HG03135 (cell line): Measurements from ENCODE around the gene PAGE5.

Source experiments
- ATAC-seq: cut with Tn5 transposase; IDR thresholded peaks from one replicate; pipeline ENCODE4 v1.9.1; 2021; ENCODE audit warnings: mild to moderate bottlenecking, moderate library complexity; ENCODE audit not compliant: unreplicated experiment

PAGE5 gene

GRCh38 chrX:55220119-55220794 lies at the start of gene PAGE5:
TSS of gene PAGE5 (plus strand) at chrX:55220346. CDS start at chrX:55221383, 1,037 bp downstream.
- ATAC-seq, result no peak

GRCh38 chrX:55187281-55187680 lies 32.9 kb upstream of the PAGE5 start:
- no peak for ATAC-seq

- ATAC-seq, result no peak
Observed at GRCh38 chrX:55196688-55197087, 23.5 kb upstream of the PAGE5 start.

GRCh38 chrX:55201930-55202579 lies 18.1 kb upstream of the PAGE5 start:
- ATAC-seq, result no peak

- no peak for ATAC-seq
Observed at GRCh38 chrX:55206162-55206941, 13.8 kb upstream of the PAGE5 start.

- ATAC-seq, result no peak
Observed at GRCh38 chrX:55210931-55211677, 9.0 kb upstream of the PAGE5 start.

GRCh38 chrX:55213381-55213780 lies 6.8 kb upstream of the PAGE5 start:
- no peak for ATAC-seq

GRCh38 chrX:55240788-55241340 lies 20.7 kb downstream of the PAGE5 start:
- no peak for ATAC-seq

GRCh38 chrX:55253528-55253927 lies 33.4 kb downstream of the PAGE5 start:
- no peak for ATAC-seq

GRCh38 chrX:55260806-55261205 lies 40.7 kb downstream of the PAGE5 start:
- no peak for ATAC-seq

- no peak for ATAC-seq
Observed at GRCh38 chrX:55264816-55265215, 44.7 kb downstream of the PAGE5 start, which contains the start of gene PAGE3. TSS of gene PAGE3 (minus strand) at chrX:55264916. CDS start at chrX:55263903, 1,013 bp downstream.
